Measurements from ENCODE around the gene VPS26C.

- TF ChIP-seq POLR2A (IDR thresholded peaks at IDR 0.05) (no peak), CTCF (IDR thresholded peaks at IDR 0.05) (no peak)
Observed at GRCh38 chr21:37202221-37203110, 64.7 kb downstream of the VPS26C start.

All from right lobe of liver (tissue), 4 donors.